B cell (primary cell): ENCODE measurements around the gene TBX2. TPM values are rescaled to one million over a fixed set of nuclear protein-coding genes. Genes with fewer than 3 reads are reported as not detected.

Source experiments
- ATAC-seq: fragments of 200-7000 bp; cut with Tn5 transposase; one replicate; pipeline ENCODE4 v1.10.0; 2021; ENCODE audit warnings: low read depth, mild to moderate bottlenecking, moderate number of reproducible peaks, moderate library complexity
- CTCF ChIA-PET: fragments of 350-600 bp; sonication (Branson Sonifier 250); formaldehyde crosslinking; loops from one replicate; lab custom pipeline; 2021; ENCODE audit warnings: antibody characterized with exemption, inconsistent platforms; lab: Charles Lee
- POLR2A ChIA-PET: fragments of 350-600 bp; sonication (Branson Sonifier 250); formaldehyde crosslinking; loops from one replicate; lab custom pipeline; 2021; ENCODE audit warnings: antibody characterized with exemption; lab: Charles Lee
- DNase-seq: peaks from one replicate; pipeline ENCODE4 v3.0.0; 2013
- H2AFZ ChIP-seq: 2 replicates; pipeline ENCODE4 v1.6.1; 2012; ENCODE audit warnings: mild to moderate bottlenecking, low read depth, low read length; ENCODE audit not compliant: insufficient read depth, poor library complexity, severe bottlenecking
- H3K27ac ChIP-seq, 2 donors: 1 replicate in 1 of 2; 2 replicates in 1 of 2; pipeline ENCODE4 v1.5.1; 2012 to 2013; ENCODE audit warnings: low read length in 2 of 2, mild to moderate bottlenecking in 2 of 2, moderate library complexity in 1 of 2
- H3K27me3 ChIP-seq, 4 experiments: fragments of 200-600 bp in 1 of 4; sonication (generic) in 1 of 4; replicated peaks in 1 of 4; 1 replicate in 2 of 4; 2 replicates in 2 of 4; pipeline versions ENCODE4 v1.6.1 to v1.7.0; 2013 to 2016; ENCODE audit warnings: low read length in 3 of 4, mild to moderate bottlenecking in 2 of 4, mixed read lengths in 1 of 4, moderate library complexity in 1 of 4; ENCODE audit not compliant: insufficient read depth in 4 of 4, control insufficient read depth in 3 of 4; ENCODE audit errors: control extremely low read depth in 1 of 4
- H3K36me3 ChIP-seq, 2 experiments: replicated peaks in 1 of 2; 1 replicate in 1 of 2; 2 replicates in 1 of 2; pipeline versions ENCODE4 v1.6.1 to v1.7.1; 2013; ENCODE audit warnings: low read length in 1 of 2; ENCODE audit not compliant: insufficient read depth in 2 of 2, control insufficient read depth in 1 of 2; ENCODE audit errors: control extremely low read depth in 1 of 2, extremely low read depth in 1 of 2
- H3K4me1 ChIP-seq, 2 donors: fragments of 200-600 bp in 1 of 2; sonication (generic) in 1 of 2; 1 replicate in 1 of 2; 2 replicates in 1 of 2; pipeline versions ENCODE4 v1.5.1 to v1.6.1; 2013 to 2017; ENCODE audit warnings: low read length in 2 of 2; ENCODE audit not compliant: control insufficient read depth in 2 of 2, insufficient read depth in 2 of 2
- H3K4me2 ChIP-seq: replicated peaks from 2 replicates; pipeline ENCODE3; 2012; ENCODE audit warnings: mild to moderate bottlenecking, low read depth, low read length; ENCODE audit not compliant: poor library complexity, severe bottlenecking
- H3K4me3 ChIP-seq, 5 experiments: fragments of 200-600 bp in 1 of 5; sonication (generic) in 1 of 5; 1 replicate in 3 of 5; 2 replicates in 2 of 5; pipeline versions ENCODE4 v1.5.1 to v1.7.0; 2011 to 2016; ENCODE audit warnings: low read length in 4 of 5, mild to moderate bottlenecking in 4 of 5, low read depth in 2 of 5, control low read depth in 1 of 5, moderate library complexity in 1 of 5; ENCODE audit not compliant: insufficient read depth in 1 of 5; ENCODE audit errors: control extremely low read depth in 1 of 5, extremely low read depth in 1 of 5
- H3K79me2 ChIP-seq: fragments of 200-600 bp; sonication (generic); one replicate; pipeline ENCODE4 v1.6.0; 2016; ENCODE audit warnings: low read length; ENCODE audit not compliant: control insufficient read depth, insufficient read depth
- H3K9ac ChIP-seq: fragments of 200-600 bp; sonication (generic); 2 replicates; pipeline ENCODE4 v1.6.1; 2017; ENCODE audit warnings: mild to moderate bottlenecking, low read length, moderate library complexity
- H3K9me3 ChIP-seq, 3 donors: one replicate each; pipeline versions ENCODE4 v1.6.1 to v1.7.1; 2013; ENCODE audit warnings: low read length in 2 of 3; ENCODE audit not compliant: control insufficient read depth in 2 of 3, insufficient read depth in 1 of 3; ENCODE audit errors: control extremely low read depth in 1 of 3
- H4K20me1 ChIP-seq: 2 replicates; pipeline ENCODE4 v1.6.0; 2012; ENCODE audit warnings: mild to moderate bottlenecking, low read length; ENCODE audit not compliant: insufficient read depth, control insufficient read depth, poor library complexity, severe bottlenecking
- H3K27ac Mint-ChIP-seq: one replicate; pipeline ENCODE4 v1.8.0; 2021; ENCODE audit warnings: mixed read lengths
- H3K27me3 Mint-ChIP-seq: one replicate; pipeline ENCODE4 v1.8.0; 2021; ENCODE audit warnings: mixed read lengths
- H3K4me1 Mint-ChIP-seq: one replicate; pipeline ENCODE4 v1.8.0; 2021; ENCODE audit warnings: mixed read lengths
- H3K4me3 Mint-ChIP-seq: one replicate; pipeline ENCODE4 v1.8.0; 2021; ENCODE audit warnings: mixed read lengths
- H3K9me3 Mint-ChIP-seq: one replicate; pipeline ENCODE4 v1.8.0; 2022; ENCODE audit warnings: mixed read lengths; ENCODE audit not compliant: insufficient read depth
- CTCF ChIP-seq: fragments of 200-600 bp; IDR thresholded peaks from one replicate; pipeline ENCODE4 v1.8.0; 2022; ENCODE audit warnings: antibody characterized with exemption, mild to moderate bottlenecking
- EZH2 ChIP-seq: IDR thresholded peaks from 2 replicates; pipeline ENCODE4 v1.6.1; 2012; ENCODE audit warnings: borderline replicate concordance, low read depth, mild to moderate bottlenecking, moderate library complexity, low read length; ENCODE audit not compliant: insufficient read depth, poor library complexity, severe bottlenecking
- WGBS: methylation state at CpG from one replicate; pipeline ENCODE4 v1.1.5; 2013; ENCODE audit warnings: missing lambda C conversion rate; ENCODE audit not compliant: insufficient coverage; 5-methylcytosine and 5-hydroxymethylcytosine counted together
- intact Hi-C: fragments of 100-400 bp; cut with micrococcal nuclease; formaldehyde crosslinking; loops from one replicate; pipeline ENCODE4 v1.10.0; 2022
- polyA plus RNA-seq: library from polyadenylated mRNA; depleted of rRNA; stranded (reverse); fragments of >200 nt; gene quantifications from 2 replicates; pipeline ENCODE4 v1.2.3, GENCODE V29; 2012
- total RNA-seq, 2 donors: library from RNA; stranded (reverse); fragments of 120-200 nt in 1 of 2; gene quantifications; 1 replicate in 1 of 2; 2 replicates in 1 of 2; pipeline versions ENCODE4 v1.2.3 to v1.2.4, GENCODE V29; 2013 to 2022

The TBX2 gene
- total and polyA plus RNA-seq, 2 donors (not counting 1 experiment from before 2014, with no cell fraction given) = not detected

- DNase-seq = no peak
- Mint-ChIP-seq H3K27ac (no peak overlapping the region), H3K4me1 (no peaks in the 10 kb centered on the region), H3K9me3 (no peaks in the 10 kb centered on the region), H3K27me3 (no peaks in the 10 kb centered on the region), H3K4me3 (no peak overlapping the region)
- no peak overlapping the region for H3K4me3 ChIP-seq
- H3K9ac ChIP-seq = no peak overlapping the region
- no peaks in the 10 kb centered on the region for H3K4me1 ChIP-seq
- CTCF ChIA-PET = interaction anchor here (1.1 kb wide), 1 partner anchor 10 kb away, joined by 3 read pairs; no protein-coding TSS in a partner anchor
- no peaks in the 10 kb centered on the region for H3K9me3 ChIP-seq
- no peak for ATAC-seq
- H3K36me3 ChIP-seq = no peaks in the 10 kb centered on the region
- H2AFZ ChIP-seq = no peak overlapping the region
- no peaks in the 10 kb centered on the region for H4K20me1 ChIP-seq
- POLR2A ChIA-PET = no interaction called here
- WGBS = 90% methylated on average over 4 of the region's 10 CpGs
- H3K27me3 ChIP-seq = no peaks in the 10 kb centered on the region
- no peaks in the 10 kb centered on the region for H3K79me2 ChIP-seq
- intact Hi-C loops = no loop called here
- no peak overlapping the region for H3K27ac ChIP-seq
- TF ChIP-seq EZH2 = no peak
- no peak for TF ChIP-seq CTCF
- no peak overlapping the region for H3K4me2 ChIP-seq
Observed at GRCh38 chr17:61380217-61380835, 19.3 kb upstream of the TBX2 start.

DNA sequence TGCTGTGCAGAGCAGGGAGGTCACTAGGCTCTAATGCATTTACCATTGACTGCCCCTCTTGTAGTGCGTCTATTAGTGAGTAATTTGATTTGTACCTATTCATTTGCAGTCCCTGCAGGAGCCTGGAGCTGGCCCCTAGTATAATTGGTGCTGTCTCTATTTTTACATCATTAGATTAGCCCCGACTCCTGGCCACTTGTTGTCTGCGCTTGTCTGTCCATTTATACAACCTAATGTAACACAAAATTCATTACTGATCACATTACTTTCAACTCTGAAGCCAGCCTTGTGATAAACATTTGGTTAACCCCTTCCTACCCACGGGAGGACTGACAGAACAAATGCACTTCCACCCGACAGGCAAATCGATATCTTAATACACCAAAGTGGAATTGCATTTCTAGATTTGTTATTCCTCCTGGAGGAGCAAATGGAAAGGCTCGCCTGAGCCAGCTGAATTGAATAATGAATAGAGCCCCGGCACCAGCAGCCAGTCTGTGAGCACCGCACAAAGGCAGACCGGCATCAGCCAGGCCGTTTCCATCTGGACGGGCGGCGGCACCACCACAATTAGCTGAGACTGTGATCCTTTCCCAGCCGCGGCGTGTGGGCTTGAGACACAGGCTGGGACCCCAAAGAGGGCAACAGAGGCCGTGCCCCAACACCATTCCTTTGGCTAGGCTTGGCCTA, 18.7 kb upstream of the TBX2 start:
- Mint-ChIP-seq H3K27ac (no peak overlapping the region), H3K4me1 (no peaks in the 10 kb centered on the region), H3K9me3 (no peaks in the 10 kb centered on the region), H3K4me3 (no peak overlapping the region), H3K27me3 (no peaks in the 10 kb centered on the region)
- Histone ChIP-seq H4K20me1 (no peaks in the 10 kb centered on the region), H3K4me1 (no peaks in the 10 kb centered on the region), H3K36me3 (no peaks in the 10 kb centered on the region), H3K27ac (no peak overlapping the region), H3K27me3 (no peaks in the 10 kb centered on the region), H3K9me3 (no peaks in the 10 kb centered on the region), H3K9ac (no peak overlapping the region), H3K4me2 (no peak overlapping the region), H2AFZ (no peak overlapping the region), H3K4me3 (no peak overlapping the region), H3K79me2 (no peaks in the 10 kb centered on the region)
- TF ChIP-seq CTCF = no peak
- no peak for TF ChIP-seq EZH2
- 94% methylated on average over 17 of the region's 18 CpGs for WGBS
- ChIA-PET CTCF (no interaction called here), POLR2A (no interaction called here)
- intact Hi-C loops = no loop called here
- ATAC-seq (no peak), DNase-seq (no peak)
